Stimulated activated CD4-positive, alpha-beta T cell treated with anti-CD3 and anti-CD28 coated beads, Interleukin-15, amount 100 ng/mL, for 24 hours (primary cell): Measurements from ENCODE around the gene MT1E.
"Not testable (repeated sequence)": the region's sequence is repeated elsewhere in the genome, so short reads cannot be mapped to it uniquely, and the experiment has no call there.

Source experiments
- DNase-seq: peaks from one replicate; pipeline ENCODE4 v3.0.0-alpha.2; 2020

MT1E gene

DNA sequence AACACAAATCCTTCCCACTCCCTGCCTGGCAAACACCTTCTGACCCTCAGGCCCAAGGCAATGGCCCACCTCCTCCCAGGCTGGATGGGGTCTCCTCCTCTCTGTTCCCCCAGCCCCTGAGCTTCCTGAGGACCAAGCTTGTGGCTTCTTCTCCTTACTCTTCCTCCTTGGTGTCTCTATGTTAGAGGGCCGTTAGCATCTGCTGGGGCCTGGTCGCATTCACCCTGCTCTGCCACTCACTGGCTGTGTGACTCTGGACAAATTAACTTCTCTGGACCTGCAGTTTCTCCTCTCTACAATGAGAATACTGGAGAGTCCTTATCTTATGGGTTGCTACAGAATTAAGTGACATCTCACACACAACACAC lies 17.9 kb upstream of the MT1E start:
- DNase-seq, result no peak

DNA sequence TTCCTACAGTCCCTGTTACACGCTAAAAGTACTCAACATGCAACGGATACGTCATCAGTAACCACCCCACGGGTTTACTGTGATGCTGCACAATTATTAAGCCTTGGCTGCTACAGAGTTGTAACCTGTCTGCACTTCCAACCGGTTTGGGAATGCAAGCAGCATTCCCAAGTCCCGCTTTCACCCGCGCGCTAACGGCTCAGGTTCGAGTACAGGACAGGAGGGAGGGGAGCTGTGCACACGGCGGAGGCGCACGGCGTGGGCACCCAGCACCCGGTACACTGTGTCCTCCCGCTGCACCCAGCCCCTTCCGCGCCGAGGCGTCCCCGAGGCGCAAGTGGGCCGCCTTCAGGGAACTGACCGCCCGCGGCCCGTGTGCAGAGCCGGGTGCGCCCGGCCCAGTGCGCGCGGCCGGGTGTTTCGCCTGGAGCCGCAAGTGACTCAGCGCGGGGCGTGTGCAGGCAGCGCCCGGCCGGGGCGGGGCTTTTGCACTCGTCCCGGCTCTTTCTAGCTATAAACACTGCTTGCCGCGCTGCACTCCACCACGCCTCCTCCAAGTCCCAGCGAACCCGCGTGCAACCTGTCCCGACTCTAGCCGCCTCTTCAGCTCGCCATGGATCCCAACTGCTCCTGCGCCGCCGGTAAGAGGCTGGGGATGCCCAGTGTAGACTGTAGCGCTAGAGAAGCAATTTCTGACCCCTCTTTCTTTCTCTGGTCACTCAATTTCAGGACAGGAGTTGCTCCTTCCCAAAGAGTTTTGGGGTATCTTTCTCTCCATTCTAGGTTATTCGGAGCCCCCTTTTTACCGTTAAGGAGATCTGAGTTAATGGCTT lies 17.3 kb upstream of the MT1E start, which contains the start of gene MT2A:
MT2A (plus strand) TSS at position 542 of the 833 bp plus-strand sequence; CDS start at position 614, 72 bp downstream.
- peak; percentile 95 for DNase-seq

DNA sequence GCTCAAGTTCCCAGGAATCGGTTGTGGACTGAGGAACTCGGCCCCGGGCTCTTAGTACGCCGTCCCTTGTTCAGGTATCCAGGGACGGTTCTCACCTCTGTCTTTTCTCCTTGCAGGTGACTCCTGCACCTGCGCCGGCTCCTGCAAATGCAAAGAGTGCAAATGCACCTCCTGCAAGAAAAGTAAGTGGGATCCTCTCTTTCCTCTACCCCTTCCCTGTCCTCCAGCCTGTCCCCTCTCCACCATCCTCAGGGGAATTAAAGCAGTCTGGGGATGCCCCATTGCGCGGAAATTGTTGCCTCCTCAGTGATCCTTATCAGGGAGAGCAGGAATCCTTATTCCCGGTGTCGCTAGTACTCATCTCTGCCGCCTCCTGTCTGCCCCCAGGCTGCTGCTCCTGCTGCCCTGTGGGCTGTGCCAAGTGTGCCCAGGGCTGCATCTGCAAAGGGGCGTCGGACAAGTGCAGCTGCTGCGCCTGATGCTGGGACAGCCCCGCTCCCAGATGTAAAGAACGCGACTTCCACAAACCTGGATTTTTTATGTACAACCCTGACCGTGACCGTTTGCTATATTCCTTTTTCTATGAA lies 16.6 kb upstream of the MT1E start:
- DNase-seq, result peak; percentile 38

DNA sequence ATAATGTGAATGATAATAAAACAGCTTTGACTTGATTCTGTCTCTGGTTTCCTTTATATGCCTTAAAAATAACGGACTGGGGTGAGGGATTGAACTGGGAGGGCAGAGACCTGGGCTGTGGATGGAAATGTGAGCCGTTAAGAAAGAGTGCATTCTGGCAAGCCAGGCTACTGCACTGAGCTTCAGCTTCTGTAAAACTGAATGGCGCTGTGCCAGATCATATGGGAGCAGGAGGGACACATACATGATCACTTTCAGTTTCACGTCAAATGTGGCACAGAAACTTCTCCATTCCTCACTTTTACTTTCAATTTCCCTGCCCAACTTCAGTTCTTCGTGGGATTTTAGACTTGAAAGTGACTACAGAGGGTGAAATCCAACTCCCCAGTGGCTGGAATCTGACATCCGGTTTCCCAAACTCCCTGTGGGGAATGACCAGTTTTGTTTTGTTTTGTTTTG lies 16.1 kb upstream of the MT1E start:
- peak; percentile 87 for DNase-seq

DNA sequence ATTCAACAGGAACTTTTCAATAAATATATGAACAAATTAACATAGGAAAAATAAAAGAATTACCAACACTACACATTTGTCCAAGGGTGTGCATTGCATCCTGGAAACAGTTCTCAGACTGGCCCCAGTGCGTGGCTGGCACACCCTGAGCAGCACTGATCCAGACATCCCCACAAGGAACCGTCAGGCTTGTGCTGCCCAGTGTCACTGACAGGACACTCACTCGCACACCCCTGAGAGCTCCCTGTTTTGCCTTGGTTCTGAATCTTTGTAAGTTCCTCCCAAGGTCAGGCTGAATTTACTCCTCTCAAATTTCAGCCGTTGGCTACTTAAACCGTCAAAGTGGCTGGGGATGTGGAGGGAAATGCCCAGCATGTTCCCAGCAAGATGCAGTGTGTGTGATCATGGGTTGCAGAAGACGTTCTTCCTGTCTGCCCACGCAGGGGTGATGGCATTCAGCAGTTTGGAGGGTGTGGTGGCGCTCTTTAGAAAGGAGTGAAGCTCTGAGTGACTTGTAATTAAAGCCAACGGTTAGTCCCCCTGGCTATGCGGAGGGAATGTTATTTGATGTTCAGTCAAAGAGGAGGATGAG lies 15.5 kb upstream of the MT1E start:
- DNase-seq, result peak; percentile 89

DNA sequence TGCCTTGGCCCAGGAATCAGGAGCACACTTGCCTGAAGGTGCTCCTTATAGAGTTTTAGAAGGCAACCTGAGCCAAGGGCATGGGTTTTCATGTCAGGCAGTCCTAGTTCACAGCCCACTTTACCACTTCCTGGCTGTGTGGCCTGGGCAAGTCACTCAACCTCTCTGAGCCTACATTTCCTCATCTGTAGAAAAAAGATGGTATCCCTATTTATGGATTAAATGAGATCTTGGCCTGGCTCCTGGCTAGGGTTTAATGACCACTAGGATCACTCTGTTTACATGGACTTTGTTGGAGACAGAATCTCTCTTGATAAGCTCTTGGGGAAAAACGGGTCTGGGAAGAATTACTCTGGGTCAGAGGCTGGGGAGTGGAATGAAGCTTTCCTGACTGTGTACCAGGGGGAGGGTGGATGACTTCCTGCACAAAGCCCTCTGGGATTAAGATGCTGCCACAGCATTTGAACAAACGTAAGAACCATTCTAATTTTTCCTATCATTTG lies 14.9 kb upstream of the MT1E start:
- peak; percentile 65 for DNase-seq

DNA sequence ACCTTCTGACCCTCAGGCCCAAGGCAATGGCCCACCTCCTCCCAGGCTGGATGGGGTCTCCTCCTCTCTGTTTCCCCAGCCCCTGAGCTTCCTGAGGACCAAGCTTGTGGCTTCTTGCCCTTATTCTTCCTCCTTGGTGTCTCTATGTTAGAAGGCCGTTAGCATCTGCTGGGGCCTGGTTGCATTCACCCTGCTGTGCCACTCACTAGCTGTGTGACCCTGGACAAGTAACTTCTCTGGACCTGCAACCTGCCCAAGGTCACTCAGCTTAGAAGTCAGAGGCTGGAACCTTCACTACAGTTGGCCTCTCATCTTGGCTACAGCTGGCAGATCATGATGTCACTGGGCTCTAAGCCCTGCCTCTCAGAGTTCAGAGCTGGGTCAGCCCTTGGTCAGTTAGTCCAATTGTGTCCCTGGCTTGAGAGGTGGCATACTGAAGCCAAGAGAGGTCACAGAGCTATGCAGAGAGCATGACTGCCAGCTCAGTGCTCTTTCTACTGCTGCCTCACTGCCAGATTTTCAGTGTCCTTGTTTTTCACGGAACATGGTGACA lies 14.2 kb upstream of the MT1E start:
- DNase-seq, result peak; percentile 23

DNA sequence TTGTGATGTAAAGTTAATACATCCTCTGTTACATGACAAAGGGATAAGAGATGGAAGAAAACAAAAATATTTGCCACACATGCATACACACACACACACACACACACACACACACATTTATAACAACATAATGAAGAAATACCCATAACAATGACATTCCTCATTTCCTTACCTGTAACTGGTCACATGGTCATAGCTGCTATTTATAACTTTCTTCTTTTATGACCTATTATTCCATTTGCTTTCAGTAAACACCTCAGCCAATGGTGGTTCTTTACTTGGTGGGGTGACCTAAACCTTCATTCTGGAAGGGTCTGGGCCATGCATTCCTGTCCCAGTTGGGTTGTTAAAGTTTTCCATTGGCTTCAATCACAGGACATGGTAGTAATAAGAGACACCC lies 11.9 kb upstream of the MT1E start:
- no peak for DNase-seq

DNA sequence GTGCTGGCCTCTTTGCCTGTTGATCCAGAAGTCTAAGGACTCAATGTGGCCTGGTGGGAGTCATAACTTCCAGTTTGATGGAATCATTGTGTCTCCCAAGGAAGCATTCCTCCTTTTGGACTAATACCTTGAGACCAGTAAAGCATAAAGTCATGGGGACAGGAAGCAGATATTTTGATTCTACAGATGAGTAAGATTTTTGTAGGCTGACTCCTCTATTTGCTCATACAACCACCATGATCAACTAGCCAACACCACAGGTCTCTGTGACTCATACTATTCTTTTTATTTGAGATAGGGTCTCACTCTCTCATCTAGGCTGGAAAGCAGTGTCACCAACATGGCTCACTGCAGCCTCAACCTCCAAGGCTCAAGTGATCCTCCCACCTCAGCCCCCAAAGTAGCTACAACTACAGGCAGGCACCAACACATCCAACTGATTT lies 11.0 kb upstream of the MT1E start:
- peak; percentile 58 for DNase-seq

DNA sequence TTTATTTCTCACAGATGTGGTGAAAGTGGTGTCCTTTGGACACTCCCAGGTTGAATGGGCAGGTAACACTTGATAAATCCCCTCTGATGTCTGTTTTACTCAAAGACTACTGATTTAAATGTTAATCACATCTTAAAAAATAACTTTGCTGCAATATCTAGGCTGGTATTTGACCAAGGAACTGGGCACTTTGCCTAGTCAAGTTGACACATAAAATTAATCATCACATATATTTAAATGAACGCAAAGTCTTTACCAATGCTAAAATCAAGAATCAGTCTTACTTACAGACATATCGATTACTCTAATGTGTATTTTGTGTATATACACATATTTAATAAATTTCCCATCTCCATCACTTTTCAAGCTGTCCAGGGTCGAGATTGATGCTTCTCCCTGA lies 10.2 kb upstream of the MT1E start:
- DNase-seq, result no peak

DNA sequence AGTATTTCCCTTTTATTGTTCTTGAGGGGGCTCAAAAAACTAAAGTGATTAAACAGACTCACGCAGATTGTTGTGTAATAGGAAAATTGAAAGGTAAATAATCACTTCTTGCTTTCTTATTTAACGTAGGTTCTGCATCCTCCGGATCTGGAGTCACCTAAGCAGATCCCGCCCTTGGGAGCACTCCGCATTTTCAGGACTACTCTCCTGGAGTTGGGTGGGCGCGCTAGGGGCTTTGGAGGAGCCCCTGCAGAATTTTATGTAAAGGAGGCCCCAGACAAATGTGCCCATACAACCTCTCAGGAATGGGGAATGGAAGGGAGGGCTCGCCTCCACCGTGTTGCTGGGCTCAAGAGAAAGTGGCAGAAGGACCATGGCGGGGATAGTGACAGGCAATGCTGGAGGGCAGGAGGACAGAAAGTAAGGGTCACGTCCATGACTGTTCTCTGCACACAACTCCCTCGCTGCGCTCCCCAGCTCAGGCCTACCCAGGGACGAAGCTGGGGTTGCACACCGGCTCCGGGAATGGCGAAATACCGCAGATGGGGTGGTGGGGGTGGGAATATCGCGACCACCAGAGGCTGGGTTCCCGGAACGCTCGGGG lies 8.9 kb upstream of the MT1E start:
- DNase-seq, result no peak

DNA sequence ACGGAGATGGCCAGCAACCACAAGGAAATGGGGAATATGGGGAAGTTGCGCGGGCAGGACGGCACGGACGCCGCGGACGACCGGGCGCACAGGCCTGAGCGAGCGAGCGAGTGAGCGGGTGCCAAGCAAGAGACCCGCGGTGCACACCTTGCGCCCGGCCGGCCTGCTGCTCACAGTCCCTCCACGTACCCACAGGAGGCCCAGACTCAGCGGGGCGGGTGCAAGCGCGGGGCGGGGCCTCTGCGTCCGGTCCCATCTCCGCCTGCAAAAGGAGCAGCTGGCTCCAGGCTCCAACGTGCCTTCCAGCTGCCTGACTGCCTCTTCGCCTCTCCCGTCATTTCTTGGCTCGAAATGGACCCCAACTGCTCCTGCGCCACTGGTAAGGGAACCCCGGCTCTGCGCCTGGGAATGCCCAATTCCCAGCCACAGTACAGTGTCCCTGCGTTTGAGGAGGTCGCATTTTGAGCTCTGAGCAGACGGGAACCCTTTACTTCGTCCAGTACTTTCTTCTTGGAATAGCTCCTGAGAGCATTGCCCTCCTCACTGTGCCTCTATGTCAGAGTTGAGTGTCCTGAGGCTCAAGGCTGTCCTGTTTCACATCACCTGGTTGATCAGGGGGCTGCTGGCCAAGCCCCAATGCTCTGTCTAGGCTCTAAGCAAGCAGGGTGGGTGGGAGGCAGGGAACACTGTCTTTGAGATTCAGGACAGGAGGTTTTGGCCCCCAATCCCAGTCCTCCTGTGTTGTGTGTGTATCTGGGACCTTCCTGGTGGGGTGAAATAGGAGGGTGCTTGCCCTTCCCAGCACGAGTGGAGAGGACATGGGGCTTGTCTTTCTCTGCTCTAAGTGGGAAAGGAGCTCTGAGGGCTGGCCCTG lies 8.1 kb upstream of the MT1E start:
- peak; percentile 81 for DNase-seq

DNA sequence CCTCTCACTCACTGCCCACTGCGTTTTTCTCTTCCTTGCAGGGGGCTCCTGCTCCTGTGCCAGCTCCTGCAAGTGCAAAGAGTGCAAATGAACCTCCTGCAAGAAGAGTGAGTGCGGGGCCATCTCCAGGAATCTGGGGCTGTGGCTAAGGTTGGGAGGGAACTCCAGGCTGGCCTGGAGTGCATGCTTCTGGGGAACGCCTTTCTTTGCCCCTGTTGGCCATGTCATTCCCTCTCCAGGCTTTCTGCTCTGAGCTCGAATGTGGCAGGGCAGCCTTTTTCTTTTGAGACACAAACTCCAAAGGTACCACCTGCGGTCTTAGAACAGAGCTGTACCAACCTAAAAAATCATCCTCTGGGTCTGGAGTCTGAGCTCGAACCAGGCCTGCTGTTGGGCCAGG lies 7.4 kb upstream of the MT1E start:
- no peak for DNase-seq

DNA sequence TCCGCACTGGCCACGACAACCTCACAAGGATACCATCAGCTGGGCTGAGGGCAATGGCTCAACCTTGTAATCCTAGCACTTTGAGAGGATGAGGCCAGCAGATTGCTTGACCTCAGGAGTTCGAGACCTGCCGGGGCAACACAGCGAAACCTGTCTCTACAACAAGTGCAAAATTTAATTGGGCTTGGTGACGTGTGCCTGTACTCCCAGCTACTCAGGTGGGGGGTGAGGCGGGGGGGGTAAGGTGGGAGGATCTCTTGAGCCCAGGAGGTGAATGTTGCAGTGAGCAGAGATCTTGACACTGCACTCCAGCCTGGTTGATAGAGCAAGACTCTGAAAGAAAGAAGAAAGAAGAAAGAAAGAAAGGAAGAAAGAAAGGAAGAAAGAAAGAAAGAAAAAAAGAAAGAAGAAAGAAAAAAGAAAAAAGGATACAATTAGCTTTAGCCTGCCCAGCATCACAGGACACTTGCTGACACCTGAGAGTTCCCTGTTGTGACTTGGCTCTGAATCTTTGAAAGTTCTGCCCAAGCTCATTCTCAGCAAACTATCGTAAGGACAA lies 5.2 kb upstream of the MT1E start:
- no peak for DNase-seq

DNA sequence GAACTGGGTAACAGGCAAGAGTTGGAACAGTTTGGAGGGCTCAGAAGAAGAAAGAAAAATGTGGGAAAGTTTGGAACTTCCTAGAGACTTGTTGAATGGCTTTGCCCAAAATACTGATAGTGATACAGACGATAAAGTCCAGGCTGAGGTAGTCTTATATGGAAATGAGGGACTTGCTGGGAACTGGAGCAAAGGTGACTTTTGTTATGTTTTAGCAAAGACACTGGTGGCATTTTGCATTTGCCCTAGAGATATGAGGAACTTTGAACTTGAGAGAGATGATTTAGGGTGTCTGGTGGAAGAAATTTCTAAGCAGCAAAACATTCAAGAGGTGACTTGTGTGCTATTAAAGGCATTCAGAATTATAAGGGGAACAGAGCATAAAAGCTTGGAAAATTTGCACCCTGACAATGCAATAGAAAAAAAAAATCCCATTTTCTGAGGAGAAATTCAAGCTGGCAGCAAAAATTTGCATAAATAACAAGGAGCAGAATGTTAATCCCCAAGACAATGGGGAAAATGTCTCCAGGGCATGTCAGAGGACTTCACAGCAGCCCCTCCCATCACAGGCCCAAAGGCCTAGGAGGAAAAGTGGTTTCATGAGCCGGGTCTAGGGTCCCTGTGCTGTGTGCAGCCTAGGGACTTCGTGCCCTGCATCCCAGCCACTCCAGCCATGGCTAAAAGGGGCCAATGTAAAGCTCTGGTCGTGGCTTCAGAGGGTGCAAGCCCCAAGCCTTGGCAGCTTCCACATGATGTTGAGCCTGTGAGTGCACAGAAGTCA lies 3.7 kb upstream of the MT1E start:
- DNase-seq, result not testable (repeated sequence)

DNA sequence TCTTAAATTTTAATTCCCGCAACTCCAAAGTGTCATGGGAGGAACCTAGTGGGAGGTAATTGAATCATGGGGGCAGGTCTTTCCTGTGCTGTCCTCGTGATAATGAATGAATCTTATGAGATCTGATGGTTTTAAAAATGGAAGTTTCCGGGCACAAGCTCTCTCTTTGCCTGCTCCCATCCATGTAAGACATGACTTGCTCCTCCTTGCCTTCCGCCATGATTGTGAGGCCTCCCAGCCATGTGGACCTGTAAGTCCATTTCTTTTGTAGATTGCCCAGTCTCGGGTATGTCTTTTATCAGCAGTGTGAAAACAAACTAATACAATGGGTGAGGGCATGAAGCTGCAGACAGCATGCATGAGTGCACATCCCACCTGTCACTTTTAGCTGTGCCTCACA lies 2.4 kb upstream of the MT1E start:
- not testable (repeated sequence) for DNase-seq

DNA sequence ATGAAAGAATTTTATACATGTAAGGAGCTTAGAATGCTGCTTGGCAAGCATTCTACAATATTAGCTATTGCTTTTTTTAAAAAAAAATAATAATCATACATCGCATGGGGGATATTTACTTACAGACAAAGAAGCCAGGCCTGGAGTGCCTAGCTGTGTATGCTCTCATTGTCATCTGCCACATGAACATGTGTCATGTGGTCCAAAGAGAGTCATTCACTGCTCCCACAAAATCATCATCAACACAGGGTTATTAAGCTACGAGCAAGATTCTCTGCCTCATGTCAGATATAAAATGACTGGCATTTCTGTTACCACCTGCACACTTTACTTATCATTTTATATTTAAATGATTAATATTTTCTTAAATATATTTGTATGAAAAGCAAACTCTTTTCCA lies 1.9 kb upstream of the MT1E start:
- DNase-seq, result no peak

DNA sequence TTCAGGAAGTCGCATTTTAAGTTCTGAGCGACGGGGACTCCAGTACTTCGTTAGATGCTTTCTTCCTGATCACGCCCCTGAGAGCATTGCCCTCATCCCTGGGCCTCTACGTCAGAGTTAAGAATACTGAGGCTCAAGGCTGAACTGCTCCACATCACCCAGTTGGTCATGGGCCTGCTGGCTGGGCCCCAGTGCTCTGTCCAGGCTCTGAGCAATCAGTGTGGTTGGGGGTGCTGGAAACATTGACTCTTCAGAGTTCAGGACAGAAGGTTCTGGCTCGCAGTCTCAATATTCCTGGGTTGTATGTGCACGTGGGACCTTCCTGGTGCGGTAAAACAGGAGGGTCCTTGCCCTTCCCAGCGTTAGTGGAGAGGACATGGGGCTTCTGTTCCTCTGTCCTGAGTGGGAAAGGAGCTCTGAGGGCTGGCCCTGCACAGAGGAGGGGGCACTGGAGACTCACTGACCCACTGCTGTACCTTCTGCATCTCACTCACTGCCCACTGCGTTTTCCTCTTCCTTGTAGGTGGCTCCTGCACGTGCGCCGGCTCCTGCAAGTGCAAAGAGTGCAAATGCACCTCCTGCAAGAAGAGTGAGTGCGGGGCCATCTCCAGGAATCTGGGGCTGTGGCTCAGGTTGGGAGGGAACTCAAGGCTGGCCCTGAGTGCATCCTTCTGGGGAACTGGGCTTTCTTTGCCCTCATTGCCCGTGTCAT lies 518 bp downstream of the MT1E start:
- DNase-seq, result no peak

DNA sequence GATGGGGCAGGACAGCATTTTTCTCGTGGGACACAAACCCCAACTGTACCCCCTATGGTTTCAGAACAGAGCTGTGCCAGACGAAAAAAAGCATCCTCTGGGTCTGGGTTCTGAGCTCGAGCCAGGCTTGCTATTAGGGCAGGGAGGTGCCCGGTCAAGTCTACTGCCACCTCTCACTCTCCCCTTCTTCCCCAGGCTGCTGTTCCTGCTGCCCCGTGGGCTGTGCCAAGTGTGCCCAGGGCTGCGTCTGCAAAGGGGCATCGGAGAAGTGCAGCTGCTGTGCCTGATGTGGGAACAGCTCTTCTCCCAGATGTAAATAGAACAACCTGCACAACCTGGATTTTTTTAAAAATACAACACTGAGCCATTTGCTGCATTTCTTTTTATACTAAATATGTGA lies 1.1 kb downstream of the MT1E start:
- no peak for DNase-seq
